H9 (cell line): ENCODE results near the gene NAALADL1. TPM values are rescaled to one million over a fixed set of nuclear protein-coding genes. Genes with fewer than 3 reads are reported as not detected.

Experiments
- DNase-seq: peaks from one replicate; pipeline ENCODE4 v3.0.0-alpha.2; 2017
- H2AFZ ChIP-seq: one replicate; pipeline ENCODE4 v1.6.1; 2013; ENCODE audit warnings: mild to moderate bottlenecking, low read length, control low read depth, moderate library complexity
- H2AK5ac ChIP-seq: 2 replicates; pipeline ENCODE4 v1.6.1; 2013; ENCODE audit warnings: low read length, control low read depth, mixed read lengths; ENCODE audit not compliant: insufficient read length
- H2BK120ac ChIP-seq: one replicate; pipeline ENCODE4 v1.6.1; 2013; ENCODE audit warnings: low read depth, mild to moderate bottlenecking, low read length, control low read depth, inconsistent platforms; ENCODE audit not compliant: poor library complexity, severe bottlenecking
- H2BK12ac ChIP-seq: 2 replicates; pipeline ENCODE4 v1.6.1; 2013; ENCODE audit warnings: low read length, control low read depth, mixed read lengths, low read depth; ENCODE audit not compliant: insufficient read length
- H2BK15ac ChIP-seq: 2 replicates; pipeline ENCODE4 v1.6.1; 2013; ENCODE audit warnings: low read depth, low read length, control low read depth
- H2BK20ac ChIP-seq: one replicate; pipeline ENCODE4 v1.6.1; 2013; ENCODE audit warnings: low read depth, mild to moderate bottlenecking, low read length, control low read depth, inconsistent platforms; ENCODE audit not compliant: poor library complexity, severe bottlenecking
- H2BK5ac ChIP-seq: 2 replicates; pipeline ENCODE4 v1.6.1; 2013; ENCODE audit warnings: low read length, control low read depth, mixed read lengths; ENCODE audit not compliant: insufficient read length
- H3K14ac ChIP-seq: 2 replicates; pipeline ENCODE4 v1.6.1; 2013; ENCODE audit warnings: low read length, control low read depth; ENCODE audit not compliant: insufficient read depth
- H3K18ac ChIP-seq: 2 replicates; pipeline ENCODE4 v1.6.1; 2013; ENCODE audit warnings: low read depth, mild to moderate bottlenecking, mixed read lengths, low read length, control low read depth; ENCODE audit not compliant: insufficient read length
- H3K23ac ChIP-seq: 2 replicates; pipeline ENCODE4 v1.6.1; 2013; ENCODE audit warnings: low read length, control low read depth, mixed read lengths, low read depth; ENCODE audit not compliant: insufficient read length
- H3K23me2 ChIP-seq: 2 replicates; pipeline ENCODE4 v1.6.1; 2013; ENCODE audit warnings: low read depth, mild to moderate bottlenecking, mixed read lengths, low read length, control low read depth; ENCODE audit not compliant: insufficient read length, poor library complexity, severe bottlenecking
- H3K27ac ChIP-seq: 2 replicates; pipeline ENCODE4 v1.5.1; 2013; ENCODE audit warnings: low read length, control low read depth, mixed read lengths, low read depth; ENCODE audit not compliant: insufficient read length
- H3K27me3 ChIP-seq: 2 replicates; pipeline ENCODE4 v1.6.1; 2013; ENCODE audit warnings: low read length, control low read depth, inconsistent platforms; ENCODE audit not compliant: insufficient read depth
- H3K4ac ChIP-seq: 2 replicates; pipeline ENCODE4 v1.6.1; 2013; ENCODE audit warnings: low read depth, mild to moderate bottlenecking, control low read depth, inconsistent platforms, low read length, moderate library complexity
- H3K4me1 ChIP-seq: 2 replicates; pipeline ENCODE4 v1.6.1; 2013; ENCODE audit warnings: low read length, control low read depth, inconsistent platforms; ENCODE audit not compliant: insufficient read depth
- H3K4me2 ChIP-seq: 2 replicates; pipeline ENCODE4 v1.6.1; 2013; ENCODE audit warnings: low read length, control low read depth, mixed read lengths; ENCODE audit not compliant: insufficient read length, insufficient read depth
- H3K56ac ChIP-seq: 2 replicates; pipeline ENCODE4 v1.6.1; 2013; ENCODE audit warnings: low read depth, mild to moderate bottlenecking, mixed read lengths, low read length, control low read depth; ENCODE audit not compliant: insufficient read length
- H3K79me1 ChIP-seq: 2 replicates; pipeline ENCODE4 v1.6.1; 2013; ENCODE audit warnings: low read depth, mild to moderate bottlenecking, moderate library complexity, low read length, control low read depth, inconsistent platforms; ENCODE audit not compliant: insufficient read depth, poor library complexity, severe bottlenecking
- H3K79me2 ChIP-seq: 2 replicates; pipeline ENCODE4 v1.6.1; 2013; ENCODE audit warnings: low read length, control low read depth, inconsistent platforms; ENCODE audit not compliant: insufficient read depth
- H3K9ac ChIP-seq: 2 replicates; pipeline ENCODE4 v1.6.1; 2013; ENCODE audit warnings: low read length, control low read depth, mixed read lengths; ENCODE audit not compliant: insufficient read length; ENCODE audit errors: extremely low read depth
- H3K9me3 ChIP-seq: one replicate; pipeline ENCODE4 v1.6.1; 2013; ENCODE audit warnings: low read depth, low read length, inconsistent platforms; ENCODE audit not compliant: control insufficient read depth
- H3T11ph ChIP-seq: one replicate; pipeline ENCODE4 v1.6.1; 2013; ENCODE audit warnings: mild to moderate bottlenecking, low read length, control low read depth, inconsistent platforms
- H4K20me1 ChIP-seq: one replicate; pipeline ENCODE4 v1.6.1; 2013; ENCODE audit not compliant: control insufficient read depth, insufficient read length, insufficient read depth
- H4K5ac ChIP-seq: 2 replicates; pipeline ENCODE4 v1.6.1; 2013; ENCODE audit warnings: low read depth, mild to moderate bottlenecking, mixed read lengths, low read length, control low read depth; ENCODE audit not compliant: insufficient read length
- H4K8ac ChIP-seq: replicated peaks from 2 replicates; pipeline ENCODE4 v1.6.1; 2013; ENCODE audit warnings: low read length, control low read depth, mixed read lengths, low read depth; ENCODE audit not compliant: insufficient read length
- H4K91ac ChIP-seq: 2 replicates; pipeline ENCODE4 v1.6.1; 2013; ENCODE audit warnings: low read depth, mild to moderate bottlenecking, moderate library complexity, mixed read lengths, low read length, control low read depth; ENCODE audit not compliant: insufficient read length
- H3K27ac Mint-ChIP-seq, 3 experiments: 2 replicates in 2 of 3; 3 replicates in 1 of 3; pipeline ENCODE4 v1.8.0; 2020 to 2021; ENCODE audit warnings: mixed read lengths in 3 of 3, mild to moderate bottlenecking in 1 of 3, moderate library complexity in 1 of 3
- H3K27me3 Mint-ChIP-seq: 2 replicates; pipeline ENCODE4 v1.8.0; 2021; ENCODE audit warnings: low read depth, mild to moderate bottlenecking, moderate library complexity, mixed read lengths
- H3K36me3 Mint-ChIP-seq, 3 experiments: 2 replicates in 2 of 3; 3 replicates in 1 of 3; pipeline ENCODE4 v1.8.0; 2020 to 2021; ENCODE audit warnings: low read depth in 3 of 3, mixed read lengths in 3 of 3; ENCODE audit not compliant: insufficient read depth in 1 of 3
- H3K4me1 Mint-ChIP-seq, 2 experiments: 2 replicates each; pipeline ENCODE4 v1.8.0; 2020; ENCODE audit warnings: mixed read lengths in 2 of 2
- H3K4me3 Mint-ChIP-seq, 2 experiments: 2 replicates in 1 of 2; 3 replicates in 1 of 2; pipeline ENCODE4 v1.8.0; 2020 to 2021; ENCODE audit warnings: mild to moderate bottlenecking in 2 of 2, mixed read lengths in 2 of 2, moderate library complexity in 1 of 2
- H3K9me3 Mint-ChIP-seq, 2 experiments: 2 replicates in 1 of 2; 3 replicates in 1 of 2; pipeline ENCODE4 v1.8.0; 2020; ENCODE audit warnings: mild to moderate bottlenecking in 2 of 2, mixed read lengths in 2 of 2, moderate library complexity in 1 of 2
- CTCF ChIP-seq: fragments of 200-600 bp; sonication (generic); conservative IDR thresholded peaks from 3 replicates; pipeline ENCODE4 v1.8.0; 2021; ENCODE audit warnings: antibody characterized with exemption, mild to moderate bottlenecking
- WGBS: extraction: QIAGEN DNeasy Blood & Tissue Kit; methylation state at CpG from one replicate; pipeline ENCODE4 v1.1.7; 2013; ENCODE audit warnings: missing lambda C conversion rate, low lambda C conversion rate, mixed read lengths; ENCODE audit not compliant: insufficient read length; ENCODE audit errors: extremely low coverage; 5-methylcytosine and 5-hydroxymethylcytosine counted together
- total RNA-seq: library from RNA; stranded (reverse); gene quantifications from 2 replicates; pipeline ENCODE4 v1.2.1, GENCODE V29; 2021

Gene NAALADL1
- total RNA-seq, 1 experiment from 2014 or later: 1.0 TPM

DNA sequence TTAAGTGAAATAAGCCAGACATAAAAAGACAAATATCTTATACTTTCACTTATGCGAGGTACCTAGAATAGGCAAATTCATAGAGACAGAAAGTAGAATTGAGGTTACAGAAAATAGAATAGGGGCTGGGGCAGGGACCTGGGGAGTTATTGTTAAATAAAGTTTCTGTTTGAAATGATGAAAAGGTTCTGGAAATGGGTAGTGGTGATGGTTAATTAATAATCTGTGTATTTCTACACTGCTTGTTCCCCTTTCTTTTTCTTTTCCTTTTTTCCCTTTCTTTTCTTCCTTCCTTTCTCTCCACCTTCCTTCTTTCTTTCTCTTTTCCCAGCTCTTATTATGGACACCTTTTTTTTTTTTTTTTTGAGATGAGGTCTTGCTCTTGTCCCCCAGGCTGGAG, 2.8 kb downstream of the NAALADL1 start:
- WGBS: no CpG with 5 or more reads among the region's 1 CpG
- H3K4me1 Mint-ChIP-seq: no peaks in the 10 kb centered on the region

More for the DNA sequence above, 2.8 kb downstream of the NAALADL1 start:
- H2BK20ac ChIP-seq: no peak overlapping the region
- no peak overlapping the region for H2BK5ac ChIP-seq
- Mint-ChIP-seq H3K4me3 (no peak overlapping the region), H3K27ac (no peak overlapping the region), H3K27me3 (peaks cover 11% of the 10 kb centered on the region), H3K9me3 (no peaks in the 10 kb centered on the region; a peak in 1 of 5 replicates), H3K36me3 (no peaks in the 10 kb centered on the region)
- H3K9ac ChIP-seq: no peak overlapping the region
- H3T11ph ChIP-seq: no peak overlapping the region
- H3K9me3 ChIP-seq: no peaks in the 10 kb centered on the region
- no peak overlapping the region for H4K91ac ChIP-seq
- no peak overlapping the region for H2AK5ac ChIP-seq
- TF ChIP-seq CTCF: no peak
- no peaks in the 10 kb centered on the region for H3K4me1 ChIP-seq
- no peaks in the 10 kb centered on the region for H3K27me3 ChIP-seq
- no peak overlapping the region for H4K5ac ChIP-seq
- H4K20me1 ChIP-seq: no peaks in the 10 kb centered on the region
- no peaks in the 10 kb centered on the region for H3K79me2 ChIP-seq
- DNase-seq: no peak
- H3K23me2 ChIP-seq: no peaks in the 10 kb centered on the region
- no peak overlapping the region for H2BK120ac ChIP-seq
- no peak overlapping the region for H3K56ac ChIP-seq
- H3K18ac ChIP-seq: no peak overlapping the region
- no peak overlapping the region for H2BK15ac ChIP-seq
- no peak overlapping the region for H2BK12ac ChIP-seq
- no peak overlapping the region for H3K14ac ChIP-seq
- no peak overlapping the region for H4K8ac ChIP-seq
- H3K4ac ChIP-seq: no peak overlapping the region
- no peak overlapping the region for H3K27ac ChIP-seq
- no peak overlapping the region for H3K4me2 ChIP-seq
- H3K23ac ChIP-seq: no peak overlapping the region
- H2AFZ ChIP-seq: no peak overlapping the region
- no peaks in the 10 kb centered on the region for H3K79me1 ChIP-seq
